ENCODE measurements around the gene FBXO34.

FBXO34 gene

GRCh38 chr14:55272922-55273321, 1.7 kb downstream of the FBXO34 start:
- no peak for DNase-seq (ENCODE audit: low read depth)

- DNase-seq (ENCODE audit: low read depth) = no peak
These were observed 2.9 kb downstream of the FBXO34 start for GRCh38 chr14:55274146-55274545.

GRCh38 chr14:55274751-55275150, 3.5 kb downstream of the FBXO34 start:
- DNase-seq (ENCODE audit: low read depth) = no peak

GRCh38 chr14:55276736-55277135, 5.5 kb downstream of the FBXO34 start:
- DNase-seq (ENCODE audit: low read depth) = no peak

GRCh38 chr14:55277972-55278740, 6.9 kb downstream of the FBXO34 start:
- DNase-seq (ENCODE audit: low read depth) = no peak

- DNase-seq (ENCODE audit: low read depth) = no peak
These were observed 8.2 kb downstream of the FBXO34 start for GRCh38 chr14:55279384-55279783.

GRCh38 chr14:55281316-55281839, 10.2 kb downstream of the FBXO34 start:
- DNase-seq (ENCODE audit: low read depth) = no peak

GRCh38 chr14:55285048-55285652, 13.9 kb downstream of the FBXO34 start:
- DNase-seq (ENCODE audit: low read depth) = no peak

GRCh38 chr14:55288439-55288838, 17.2 kb downstream of the FBXO34 start:
- DNase-seq (ENCODE audit: low read depth) = no peak

- DNase-seq (ENCODE audit: low read depth) = no peak
These were observed 20.4 kb downstream of the FBXO34 start for GRCh38 chr14:55291480-55292081.

GRCh38 chr14:55294603-55295002, 23.4 kb downstream of the FBXO34 start:
- DNase-seq (ENCODE audit: low read depth) = no peak

GRCh38 chr14:55297611-55298499, 26.6 kb downstream of the FBXO34 start:
- DNase-seq (ENCODE audit: low read depth) = no peak

- DNase-seq (ENCODE audit: low read depth) = no peak
These were observed 27.2 kb downstream of the FBXO34 start for GRCh38 chr14:55298500-55298822.

GRCh38 chr14:55301437-55302121, 30.4 kb downstream of the FBXO34 start:
- DNase-seq (ENCODE audit: low read depth) = no peak

- no peak for DNase-seq (ENCODE audit: low read depth)
These were observed 31.3 kb downstream of the FBXO34 start for GRCh38 chr14:55302367-55303124.

- DNase-seq (ENCODE audit: low read depth) = no peak
These were observed 31.9 kb downstream of the FBXO34 start for GRCh38 chr14:55303125-55303499.

GRCh38 chr14:55303691-55304145, 32.5 kb downstream of the FBXO34 start:
- DNase-seq (ENCODE audit: low read depth) = no peak

GRCh38 chr14:55306938-55307589, 35.8 kb downstream of the FBXO34 start:
- no peak for DNase-seq (ENCODE audit: low read depth)

- DNase-seq (ENCODE audit: low read depth) = no peak
These were observed 37.9 kb downstream of the FBXO34 start for GRCh38 chr14:55309154-55309553.

GRCh38 chr14:55309761-55310365, 38.6 kb downstream of the FBXO34 start:
- DNase-seq (ENCODE audit: low read depth) = no peak
